GM18951 (cell line): ENCODE data around the gene APAF1.

ENCODE experiments used
- POLR2A ChIP-seq: IDR thresholded peaks from 4 replicates; pipeline ENCODE4 v1.6.1; 2011; ENCODE audit warnings: mild to moderate bottlenecking; ENCODE audit not compliant: insufficient read length, insufficient read depth; ENCODE audit errors: extremely low read depth
- in situ Hi-C: fragments of 300-500 bp; cut with MboI; formaldehyde crosslinking; loops from one replicate; pipeline ENCODE4 v1.12.0; 2022; ENCODE audit warnings: low sequenced_read_pairs, mixed read lengths, inconsistent platforms; ENCODE audit not compliant: unreplicated experiment

Gene APAF1

GRCh38 chr12:98770230-98770629 lies 125.1 kb downstream of the APAF1 start:
- in situ Hi-C loops: no loop called here
- no peak for TF ChIP-seq POLR2A

GRCh38 chr12:98771811-98772752 lies 127.0 kb downstream of the APAF1 start:
- TF ChIP-seq POLR2A: no peak
- in situ Hi-C loops: no loop called here

- in situ Hi-C loops: no loop called here
- TF ChIP-seq POLR2A: no peak
Observed at GRCh38 chr12:98772818-98773217, 127.7 kb downstream of the APAF1 start.

GRCh38 chr12:98780261-98780660 lies 135.2 kb downstream of the APAF1 start:
- no peak for TF ChIP-seq POLR2A
- in situ Hi-C loops: no loop called here

- no peak for TF ChIP-seq POLR2A
- in situ Hi-C loops: no loop called here
Observed at GRCh38 chr12:98783420-98783819, 138.3 kb downstream of the APAF1 start.
